ENCODE data around the gene CELF4.

The CELF4 gene

DNA sequence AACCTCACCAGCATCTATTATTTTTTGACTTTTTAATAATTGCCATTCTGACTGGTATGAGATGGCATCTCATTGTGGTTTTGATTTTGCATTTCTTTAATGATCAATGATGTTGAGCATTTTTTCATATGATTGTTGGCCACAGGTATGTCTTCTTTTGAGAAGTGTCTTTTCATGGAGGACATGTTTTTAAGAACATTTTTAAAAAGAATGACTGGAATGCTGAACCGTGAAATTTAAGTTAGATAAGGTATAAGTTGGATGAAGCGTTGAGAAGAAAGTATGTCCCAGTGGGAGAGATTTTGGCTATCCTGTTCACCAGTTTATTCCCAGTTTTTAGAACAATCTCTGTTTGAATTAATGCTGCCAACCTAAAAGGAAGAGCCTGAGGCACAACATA, 365.9 kb downstream of the CELF4 start:
- H3K27me3 ChIP-seq (ENCODE audit: insufficient read depth, poor library complexity, severe bottlenecking) = no peaks in the 10 kb centered on the region
- TF ChIP-seq, protein P1, sequence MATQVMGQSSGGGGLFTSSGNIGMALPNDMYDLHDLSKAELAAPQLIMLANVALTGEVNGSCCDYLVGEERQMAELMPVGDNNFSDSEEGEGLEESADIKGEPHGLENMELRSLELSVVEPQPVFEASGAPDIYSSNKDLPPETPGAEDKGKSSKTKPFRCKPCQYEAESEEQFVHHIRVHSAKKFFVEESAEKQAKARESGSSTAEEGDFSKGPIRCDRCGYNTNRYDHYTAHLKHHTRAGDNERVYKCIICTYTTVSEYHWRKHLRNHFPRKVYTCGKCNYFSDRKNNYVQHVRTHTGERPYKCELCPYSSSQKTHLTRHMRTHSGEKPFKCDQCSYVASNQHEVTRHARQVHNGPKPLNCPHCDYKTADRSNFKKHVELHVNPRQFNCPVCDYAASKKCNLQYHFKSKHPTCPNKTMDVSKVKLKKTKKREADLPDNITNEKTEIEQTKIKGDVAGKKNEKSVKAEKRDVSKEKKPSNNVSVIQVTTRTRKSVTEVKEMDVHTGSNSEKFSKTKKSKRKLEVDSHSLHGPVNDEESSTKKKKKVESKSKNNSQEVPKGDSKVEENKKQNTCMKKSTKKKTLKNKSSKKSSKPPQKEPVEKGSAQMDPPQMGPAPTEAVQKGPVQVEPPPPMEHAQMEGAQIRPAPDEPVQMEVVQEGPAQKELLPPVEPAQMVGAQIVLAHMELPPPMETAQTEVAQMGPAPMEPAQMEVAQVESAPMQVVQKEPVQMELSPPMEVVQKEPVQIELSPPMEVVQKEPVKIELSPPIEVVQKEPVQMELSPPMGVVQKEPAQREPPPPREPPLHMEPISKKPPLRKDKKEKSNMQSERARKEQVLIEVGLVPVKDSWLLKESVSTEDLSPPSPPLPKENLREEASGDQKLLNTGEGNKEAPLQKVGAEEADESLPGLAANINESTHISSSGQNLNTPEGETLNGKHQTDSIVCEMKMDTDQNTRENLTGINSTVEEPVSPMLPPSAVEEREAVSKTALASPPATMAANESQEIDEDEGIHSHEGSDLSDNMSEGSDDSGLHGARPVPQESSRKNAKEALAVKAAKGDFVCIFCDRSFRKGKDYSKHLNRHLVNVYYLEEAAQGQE (IDR thresholded peaks at IDR 0.05; ENCODE audit: insufficient replicate concordance, low read depth) = no peak
- TF ChIP-seq SPI1 (IDR thresholded peaks at IDR 0.05; ENCODE audit: borderline replicate concordance, low read depth) (no peak), POLR2AphosphoS5 (IDR thresholded peaks at IDR 0.05; ENCODE audit: low read depth) (no peak), GABPA (IDR thresholded peaks at IDR 0.05; ENCODE audit: low read depth) (no peak)
- TF ChIP-seq, protein P2, sequence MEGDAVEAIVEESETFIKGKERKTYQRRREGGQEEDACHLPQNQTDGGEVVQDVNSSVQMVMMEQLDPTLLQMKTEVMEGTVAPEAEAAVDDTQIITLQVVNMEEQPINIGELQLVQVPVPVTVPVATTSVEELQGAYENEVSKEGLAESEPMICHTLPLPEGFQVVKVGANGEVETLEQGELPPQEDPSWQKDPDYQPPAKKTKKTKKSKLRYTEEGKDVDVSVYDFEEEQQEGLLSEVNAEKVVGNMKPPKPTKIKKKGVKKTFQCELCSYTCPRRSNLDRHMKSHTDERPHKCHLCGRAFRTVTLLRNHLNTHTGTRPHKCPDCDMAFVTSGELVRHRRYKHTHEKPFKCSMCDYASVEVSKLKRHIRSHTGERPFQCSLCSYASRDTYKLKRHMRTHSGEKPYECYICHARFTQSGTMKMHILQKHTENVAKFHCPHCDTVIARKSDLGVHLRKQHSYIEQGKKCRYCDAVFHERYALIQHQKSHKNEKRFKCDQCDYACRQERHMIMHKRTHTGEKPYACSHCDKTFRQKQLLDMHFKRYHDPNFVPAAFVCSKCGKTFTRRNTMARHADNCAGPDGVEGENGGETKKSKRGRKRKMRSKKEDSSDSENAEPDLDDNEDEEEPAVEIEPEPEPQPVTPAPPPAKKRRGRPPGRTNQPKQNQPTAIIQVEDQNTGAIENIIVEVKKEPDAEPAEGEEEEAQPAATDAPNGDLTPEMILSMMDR (IDR thresholded peaks at IDR 0.05; ENCODE audit: insufficient read depth, low read length) = no peak
- H3K27ac ChIP-seq (replicated peaks) = no peak overlapping the region
- no peak for DNase-seq (ENCODE audit: low read depth in 1 of 2, low spot score in 1 of 2)
- no peak overlapping the region for H3K4me3 ChIP-seq (replicated peaks; ENCODE audit: insufficient read depth, low read length)
